H1 (cell line): ENCODE measurements around the gene EXOC3L1. TPM values are rescaled to one million over a fixed set of nuclear protein-coding genes. Genes with fewer than 3 reads are reported as not detected.

Experiments used
- CTCF ChIA-PET: fragments of 300-600 bp; sonication (Branson Sonifier 250); formaldehyde crosslinking; loops from one replicate; lab custom pipeline; 2021; ENCODE audit not compliant: partially characterized antibody; lab: Charles Lee
- POLR2A ChIA-PET: fragments of 300-600 bp; sonication (Branson Sonifier 250); formaldehyde crosslinking; loops from one replicate; lab custom pipeline; 2021; ENCODE audit warnings: inconsistent platforms; ENCODE audit not compliant: partially characterized antibody; lab: Charles Lee
- DNase-seq, 2 experiments: peaks; one replicate each; pipeline versions ENCODE4 v3.0.0 to v3.0.0-alpha.2; 2010 to 2022; ENCODE audit warnings: low spot score in 2 of 2, low read depth in 1 of 2, mixed read lengths in 1 of 2
- FAIRE-seq: peaks from 2 replicates; lab custom pipeline; 2011; peaks lifted over from hg19 to GRCh38; lab: Jason Lieb, UNC
- H2AFZ ChIP-seq: 2 replicates; pipeline ENCODE4 v1.8.1; 2012; ENCODE audit warnings: low read length, inconsistent platforms
- H2AK5ac ChIP-seq: 2 replicates; pipeline ENCODE4 v1.6.1; 2013; ENCODE audit warnings: low read depth, low read length
- H2BK120ac ChIP-seq: replicated peaks from 2 replicates; pipeline ENCODE3; 2013; ENCODE audit warnings: low read depth, low read length, inconsistent platforms
- H2BK12ac ChIP-seq: 2 replicates; pipeline ENCODE4 v1.6.1; 2013; ENCODE audit warnings: low read depth, low read length
- H2BK15ac ChIP-seq: 2 replicates; pipeline ENCODE4 v1.6.1; 2013; ENCODE audit warnings: low read length
- H2BK20ac ChIP-seq: 2 replicates; pipeline ENCODE4 v1.6.1; 2013; ENCODE audit warnings: low read length
- H2BK5ac ChIP-seq: 2 replicates; pipeline ENCODE4 v1.6.1; 2013; ENCODE audit warnings: low read depth, low read length
- H3K14ac ChIP-seq: 2 replicates; pipeline ENCODE4 v1.6.1; 2013; ENCODE audit warnings: inconsistent platforms; ENCODE audit not compliant: insufficient read length
- H3K18ac ChIP-seq: 2 replicates; pipeline ENCODE4 v1.6.1; 2013; ENCODE audit warnings: low read length; ENCODE audit errors: extremely low read depth
- H3K23ac ChIP-seq: 2 replicates; pipeline ENCODE4 v1.6.1; 2013; ENCODE audit warnings: inconsistent platforms; ENCODE audit not compliant: insufficient read length
- H3K23me2 ChIP-seq: 2 replicates; pipeline ENCODE4 v1.6.1; 2013; ENCODE audit warnings: low read depth, low read length
- H3K27ac ChIP-seq: 2 replicates; pipeline ENCODE4 v1.6.1; 2011; ENCODE audit warnings: low read depth, low read length, inconsistent platforms
- H3K27me3 ChIP-seq, 4 experiments: replicated peaks in 1 of 4; 1 replicate in 1 of 4; 2 replicates in 3 of 4; pipeline versions ENCODE4 v1.6.1 to v1.8.1; 2011 to 2013; ENCODE audit warnings: low read length in 3 of 4, mild to moderate bottlenecking in 3 of 4, inconsistent platforms in 2 of 4, mixed read lengths in 2 of 4, moderate library complexity in 1 of 4; ENCODE audit not compliant: control insufficient read depth in 3 of 4, insufficient read depth in 3 of 4; ENCODE audit errors: extremely low read depth in 1 of 4
- H3K36me3 ChIP-seq, 4 experiments: 2 replicates each; pipeline versions ENCODE4 v1.6.1 to v1.8.1; 2011 to 2013; ENCODE audit warnings: mild to moderate bottlenecking in 4 of 4, low read length in 3 of 4, moderate library complexity in 2 of 4, control low read depth in 1 of 4, inconsistent platforms in 1 of 4; ENCODE audit not compliant: insufficient read depth in 4 of 4, control insufficient read depth in 2 of 4
- H3K4ac ChIP-seq: replicated peaks from 2 replicates; pipeline ENCODE3; 2013; ENCODE audit warnings: low read length, low read depth, mixed read lengths, inconsistent platforms; ENCODE audit not compliant: insufficient read length
- H3K4me1 ChIP-seq, 4 experiments: replicated peaks in 1 of 4; 1 replicate in 1 of 4; 2 replicates in 3 of 4; pipeline versions ENCODE4 v1.6.1 to v1.8.1; 2011 to 2013; ENCODE audit warnings: low read length in 3 of 4, inconsistent platforms in 2 of 4, mixed read lengths in 1 of 4; ENCODE audit not compliant: insufficient read depth in 4 of 4, control insufficient read depth in 3 of 4
- H3K4me2 ChIP-seq, 2 experiments: 2 replicates each; pipeline versions ENCODE4 v1.6.1 to v1.8.1; 2011 to 2013; ENCODE audit warnings: low read depth in 2 of 2, low read length in 2 of 2, control low read depth in 1 of 2, inconsistent platforms in 1 of 2, mild to moderate bottlenecking in 1 of 2; ENCODE audit not compliant: insufficient read depth in 1 of 2
- H3K4me3 ChIP-seq, 4 experiments: fragments of 200-600, 300-600 bp in 1 of 4; sonication (generic), shearing (Covaris generic), sonication (Bioruptor Twin) in 1 of 4; 2 replicates each; pipeline versions ENCODE4 v1.5.1 to v1.8.1; 2011 to 2016; ENCODE audit warnings: low read length in 4 of 4, low read depth in 3 of 4, control low read depth in 2 of 4, inconsistent platforms in 2 of 4, mild to moderate bottlenecking in 2 of 4, mixed read lengths in 1 of 4, moderate library complexity in 1 of 4; ENCODE audit not compliant: insufficient read depth in 2 of 4; ENCODE audit errors: extremely low read depth in 1 of 4
- H3K56ac ChIP-seq: replicated peaks from 2 replicates; pipeline ENCODE3; 2013; ENCODE audit warnings: low read depth, mild to moderate bottlenecking, mixed read lengths, low read length, inconsistent platforms; ENCODE audit not compliant: insufficient read length
- H3K79me1 ChIP-seq: 2 replicates; pipeline ENCODE4 v1.6.1; 2013; ENCODE audit warnings: low read depth, low read length, control low read depth
- H3K79me2 ChIP-seq, 2 experiments: 2 replicates each; pipeline versions ENCODE4 v1.6.1 to v1.8.1; 2012 to 2013; ENCODE audit warnings: low read length in 2 of 2, mild to moderate bottlenecking in 2 of 2, inconsistent platforms in 1 of 2; ENCODE audit not compliant: insufficient read depth in 2 of 2, control insufficient read depth in 1 of 2
- H3K9ac ChIP-seq, 4 experiments: replicated peaks in 1 of 4; 1 replicate in 1 of 4; 2 replicates in 3 of 4; pipeline versions ENCODE4 v1.6.1 to v1.8.1; 2011 to 2013; ENCODE audit warnings: low read depth in 3 of 4, low read length in 3 of 4, control low read depth in 2 of 4, mild to moderate bottlenecking in 2 of 4, moderate library complexity in 2 of 4, inconsistent platforms in 1 of 4; ENCODE audit errors: extremely low read depth in 1 of 4
- H3K9me3 ChIP-seq, 2 experiments: 2 replicates each; pipeline versions ENCODE4 v1.6.1 to v1.8.1; 2012 to 2013; ENCODE audit warnings: mild to moderate bottlenecking in 2 of 2, moderate library complexity in 2 of 2, control low read depth in 1 of 2, inconsistent platforms in 1 of 2, low read depth in 1 of 2, low read length in 1 of 2, mixed read lengths in 1 of 2; ENCODE audit not compliant: insufficient read depth in 2 of 2
- H4K20me1 ChIP-seq, 2 experiments: replicated peaks in 1 of 2; 2 replicates each; pipeline versions ENCODE3 to v1.8.1; 2011 to 2013; ENCODE audit warnings: inconsistent platforms in 2 of 2, low read length in 2 of 2, mild to moderate bottlenecking in 1 of 2; ENCODE audit not compliant: insufficient read depth in 2 of 2, control insufficient read depth in 1 of 2
- H4K5ac ChIP-seq: 2 replicates; pipeline ENCODE4 v1.6.1; 2013; ENCODE audit warnings: low read length, low read depth, mixed read lengths, inconsistent platforms; ENCODE audit not compliant: insufficient read length
- H4K8ac ChIP-seq: 2 replicates; pipeline ENCODE4 v1.8.0; 2013; ENCODE audit warnings: mild to moderate bottlenecking, moderate library complexity, low read length, inconsistent platforms; ENCODE audit not compliant: insufficient read depth; ENCODE audit errors: extremely low read depth
- H4K91ac ChIP-seq: replicated peaks from 2 replicates; pipeline ENCODE3; 2013; ENCODE audit warnings: low read length, mixed read lengths, inconsistent platforms; ENCODE audit not compliant: insufficient read length
- BCL11A ChIP-seq, 2 experiments: IDR thresholded peaks; one replicate each; pipeline ENCODE4 v1.6.1; 2011; ENCODE audit warnings: low read depth in 2 of 2, low read length in 2 of 2, mild to moderate bottlenecking in 2 of 2
- BRCA1 ChIP-seq: IDR thresholded peaks from 2 replicates; pipeline ENCODE4 v1.6.1; 2012; ENCODE audit warnings: low read depth, low read length, improper control_type of control experiment
- RFX5 ChIP-seq: IDR thresholded peaks from 2 replicates; pipeline ENCODE4 v1.6.1; 2011; ENCODE audit warnings: low read depth, low read length, improper control_type of control experiment, borderline replicate concordance
- SIN3A ChIP-seq, 2 experiments: IDR thresholded peaks in 1 of 2; conservative IDR thresholded peaks in 1 of 2; 2 replicates each; pipeline ENCODE4 v1.6.1; 2011 to 2012; ENCODE audit warnings: low read length in 2 of 2, improper control_type of control experiment in 1 of 2, low read depth in 1 of 2, mild to moderate bottlenecking in 1 of 2
- SP4 ChIP-seq: IDR thresholded peaks from 2 replicates; pipeline ENCODE4 v1.6.1; 2012; ENCODE audit warnings: low read length, inconsistent platforms
- ZNF274 ChIP-seq: IDR thresholded peaks from 2 replicates; pipeline ENCODE4 v1.7.0; 2012; ENCODE audit warnings: low read length, borderline replicate concordance; ENCODE audit errors: extremely low read depth
- WGBS, 2 experiments: shearing (Covaris generic) in 1 of 2; methylation state at CpG; one replicate each; pipeline versions ENCODE4 v1.1.6 to v1.1.7; 2013 to 2015; ENCODE audit warnings: low lambda C conversion rate in 2 of 2, mixed read lengths in 2 of 2, inconsistent platforms in 1 of 2, low coverage in 1 of 2, missing lambda C conversion rate in 1 of 2; ENCODE audit not compliant: insufficient replicate concordance in 2 of 2, insufficient coverage in 1 of 2, insufficient read length in 1 of 2; ENCODE audit errors: extremely low coverage in 1 of 2, missing lambda C conversion rate in 1 of 2; 5-methylcytosine and 5-hydroxymethylcytosine counted together
- polyA plus RNA-seq, 7 experiments: library from polyadenylated mRNA; depleted of rRNA in 3 of 7; stranded (reverse) in 5 of 7; unstranded in 2 of 7; fragments of >200 nt in 5 of 7; fragments of 200-250 nt in 2 of 7; gene quantifications; 1 replicate in 5 of 7; 2 replicates in 1 of 7; 4 replicates in 1 of 7; pipeline versions ENCODE4 v1.2.1 to v1.2.3, GENCODE V29; 2011 to 2013; ENCODE audit warnings: missing spikeins in 2 of 7, mixed read lengths in 2 of 7
- total RNA-seq: library from RNA; stranded (reverse); fragmentation: NEBNext Ultra II Directional; extraction: Animal tissue kit (Norgen Biotek cat#: 25700); gene quantifications from 2 replicates; pipeline ENCODE4 v1.2.1, GENCODE V29; 2021

Gene EXOC3L1
- total and polyA plus RNA-seq, 2 of the 8 experiments (the other 6 are each of a cell fraction or from before 2014, with no cell fraction given): 1.3 TPM

DNA sequence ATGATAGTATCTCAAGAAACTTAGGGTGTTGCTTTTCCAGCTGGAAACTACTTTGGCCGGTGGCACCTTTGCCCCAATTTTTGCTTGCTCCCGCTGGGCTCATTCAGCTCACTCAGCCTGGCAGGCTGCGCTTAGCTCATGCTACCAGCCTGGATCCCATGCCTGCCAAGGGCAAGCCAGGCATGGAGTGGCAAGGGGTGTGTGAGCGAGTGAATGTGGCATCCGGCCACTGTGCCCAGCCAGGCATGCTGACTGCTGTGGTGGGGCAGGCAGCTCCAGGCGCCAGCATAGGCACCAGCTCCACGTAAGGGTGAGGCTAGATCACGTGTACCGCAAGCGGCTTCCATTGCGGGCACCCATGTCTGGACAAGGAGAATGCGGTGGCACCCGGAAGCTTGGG, 48.5 kb downstream of the EXOC3L1 start:
- no peak overlapping the region for H2BK20ac ChIP-seq
- no peak overlapping the region for H3K4me2 ChIP-seq
- no peak overlapping the region for H3K4ac ChIP-seq
- TF ChIP-seq BCL11A (IDR thresholded peaks at IDR 0.05; ENCODE audit: low read depth in 2 of 2, low read length in 2 of 2) (no peak), SIN3A (conservative IDR thresholded peaks at IDR 0.05 in 1 of 2, IDR thresholded peaks at IDR 0.05 in 1 of 2; ENCODE audit: low read depth in 1 of 2, low read length in 2 of 2) (no peak), ZNF274 (no peak), RFX5 (no peak), SP4 (no peak), BRCA1 (no peak)
- H2BK15ac ChIP-seq: no peak overlapping the region
- no peak overlapping the region for H2BK5ac ChIP-seq
- H3K18ac ChIP-seq: no peak overlapping the region
- no peak overlapping the region for H3K4me3 ChIP-seq
- H3K9me3 ChIP-seq: no peaks in the 10 kb centered on the region
- DNase-seq: no peak
- no peak overlapping the region for H2BK120ac ChIP-seq
- FAIRE-seq: no peak
- no peaks in the 10 kb centered on the region for H3K79me2 ChIP-seq
- CTCF ChIA-PET: interaction anchor here (0.7 to 5.3 kb wide), 13 partner anchors 8 to 197 kb away, joined by 3 to 26 read pairs (median 4); partner anchors contain the start of genes B3GNT9 and NOL3
- H3K9ac ChIP-seq: no peak overlapping the region
- no peak overlapping the region for H3K27ac ChIP-seq
- WGBS, 2 experiments: 96% methylated on average over 13 of the region's 13 CpGs; no CpG with 5 or more reads in 1 of the 2 experiments
- no peak overlapping the region for H2AK5ac ChIP-seq
- POLR2A ChIA-PET: interaction anchor here (1.0 kb wide), 1 partner anchor 10 kb away, joined by 3 read pairs; no protein-coding TSS in a partner anchor
- no peak overlapping the region for H3K14ac ChIP-seq
- no peaks in the 10 kb centered on the region for H3K27me3 ChIP-seq
- no peak overlapping the region for H2BK12ac ChIP-seq
- peaks cover 0 to 1% of the 10 kb centered on the region in 2 experiments for H4K20me1 ChIP-seq
- H2AFZ ChIP-seq: no peak overlapping the region
- no peaks in the 10 kb centered on the region for H3K23me2 ChIP-seq
- no peaks in the 10 kb centered on the region for H3K4me1 ChIP-seq
- no peak overlapping the region for H3K23ac ChIP-seq
- peaks cover 16 to 44% (median 39%) of the 10 kb centered on the region in 4 experiments; a peak in 7 of 8 replicates for H3K36me3 ChIP-seq
- H3K79me1 ChIP-seq: no peaks in the 10 kb centered on the region; the same call in 1 of the 2 replicates
- H4K91ac ChIP-seq: no peak overlapping the region
- H3K56ac ChIP-seq: no peak overlapping the region
- H4K5ac ChIP-seq: no peak overlapping the region
- no peak overlapping the region; the same call in 1 of the 2 replicates for H4K8ac ChIP-seq
